Stimulated activated CD4-positive, alpha-beta T cell treated with anti-CD3 and anti-CD28 coated beads, TNF-alpha, amount 100 ng/mL, for 1 hour (primary cell): ENCODE data around the gene RTP3.
A peak's percentile ranks its signal among the peaks of the same experiment; 100 is the strongest.

ENCODE experiments used
- DNase-seq, 3 donors: peaks; one replicate each; pipeline ENCODE4 v3.0.0-alpha.2; 2020; ENCODE audit warnings: low read depth in 3 of 3, low spot score in 1 of 3

Gene RTP3

DNA sequence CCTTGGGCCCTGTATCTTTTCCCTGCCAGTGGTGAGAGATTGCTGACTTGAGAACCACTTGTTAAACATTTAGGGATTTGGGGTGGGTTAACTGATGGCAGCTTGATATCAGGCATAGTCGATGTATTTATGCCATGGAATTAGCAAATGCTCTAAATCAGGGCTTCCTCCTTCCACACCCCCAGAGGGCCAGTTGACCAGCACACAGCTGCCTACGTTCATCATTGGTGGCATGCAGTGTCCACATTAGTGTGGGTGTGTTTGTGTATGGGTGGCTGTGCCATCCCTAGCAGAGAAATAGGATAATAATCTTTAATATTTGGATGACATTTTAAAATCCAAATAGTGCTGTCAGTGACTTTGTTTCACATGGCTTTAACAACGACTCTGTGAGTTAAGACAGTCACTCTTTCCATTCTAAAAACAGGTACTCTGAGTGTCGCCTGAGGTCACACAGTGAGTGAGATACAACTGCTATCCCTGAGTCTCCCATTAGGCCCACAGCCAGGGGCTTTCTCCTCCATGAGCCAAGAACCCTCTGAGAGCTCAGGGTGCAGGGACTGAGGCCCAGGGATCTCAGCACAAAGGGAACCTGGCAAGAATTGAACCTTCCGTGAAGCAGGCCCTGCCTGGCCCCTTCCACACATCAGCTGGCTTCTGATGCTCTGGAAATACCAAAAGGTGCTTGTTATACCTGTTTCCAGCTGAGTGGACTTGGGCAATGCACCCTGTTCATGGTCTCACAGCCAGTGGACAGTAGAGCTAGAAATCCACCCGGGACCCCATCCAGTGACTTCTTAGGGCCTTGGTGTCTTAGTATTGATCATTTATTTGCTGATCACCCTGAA lies 28.8 kb upstream of the RTP3 start:
- DNase-seq, result no peak

- DNase-seq, result no peak
These were observed 28.0 kb upstream of the RTP3 start for GRCh38 chr3:46469680-46470357.

- DNase-seq, result no peak
These were observed 26.9 kb upstream of the RTP3 start for GRCh38 chr3:46470831-46471230.

GRCh38 chr3:46471371-46471914 lies 26.3 kb upstream of the RTP3 start:
- no peak for DNase-seq

DNA sequence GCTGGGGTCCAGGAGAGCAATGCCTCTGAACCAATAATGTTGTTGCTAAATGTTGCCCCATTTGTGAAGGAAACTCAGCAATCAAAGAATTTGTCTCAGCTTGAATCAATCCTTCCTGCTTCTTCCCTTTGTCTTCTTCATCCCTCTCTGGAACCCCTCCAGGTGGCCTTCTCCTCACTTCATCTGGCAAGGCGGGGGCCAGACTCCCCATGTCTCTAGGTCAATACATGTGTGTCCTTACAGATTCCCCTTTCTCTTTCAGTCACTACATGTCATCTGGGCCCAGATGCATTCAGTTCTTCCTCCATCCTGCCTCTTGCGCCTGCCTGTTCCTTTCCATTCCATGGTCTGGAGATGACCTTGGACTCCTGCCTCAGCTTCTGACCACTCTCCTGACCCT lies 25.0 kb upstream of the RTP3 start:
- no peak for DNase-seq

DNA sequence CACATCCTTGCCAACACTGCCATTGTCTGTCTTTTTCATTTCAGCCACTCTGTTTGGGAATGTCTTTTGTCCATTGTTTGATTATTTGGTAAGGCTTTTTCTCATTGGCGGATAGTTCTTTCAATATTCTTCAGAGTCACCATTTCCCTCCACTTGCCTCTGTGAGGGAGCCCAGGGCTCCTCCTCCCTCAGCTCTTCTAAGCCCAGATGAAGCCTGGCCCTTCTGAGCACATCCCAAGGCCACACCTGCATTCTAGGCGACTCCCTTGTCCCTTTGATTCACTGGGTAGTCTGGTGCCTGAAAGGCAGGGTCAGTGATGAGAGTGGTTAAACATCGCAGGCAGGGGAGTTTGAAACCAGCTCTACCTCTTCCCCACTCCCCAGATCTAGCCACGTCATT lies 20.6 kb upstream of the RTP3 start:
- DNase-seq, result no peak

DNA sequence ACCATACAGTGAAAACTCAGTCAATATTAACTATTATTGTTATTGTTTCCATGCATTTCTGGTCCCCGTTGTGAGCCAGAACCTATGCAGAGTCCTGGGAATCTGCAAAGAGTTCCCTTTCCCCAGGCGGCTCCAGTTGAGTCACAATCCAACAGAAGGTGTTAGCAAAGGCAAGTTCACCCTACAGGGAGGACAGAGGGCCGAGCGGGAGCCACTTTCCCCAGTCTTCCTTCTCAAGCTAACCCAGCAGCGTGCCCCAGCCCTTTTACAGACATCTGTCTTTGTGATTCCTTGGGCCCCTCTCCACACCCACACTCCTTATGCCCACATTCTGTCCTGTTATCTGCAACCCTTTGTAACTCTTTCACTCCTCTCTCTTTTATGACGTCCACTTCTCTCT lies 20.0 kb upstream of the RTP3 start:
- DNase-seq, result no peak

GRCh38 chr3:46478341-46478740 lies 19.4 kb upstream of the RTP3 start:
- no peak for DNase-seq

GRCh38 chr3:46479021-46479420 lies 18.8 kb upstream of the RTP3 start:
- no peak for DNase-seq

GRCh38 chr3:46479696-46480095 lies 18.1 kb upstream of the RTP3 start:
- DNase-seq, result no peak

DNA sequence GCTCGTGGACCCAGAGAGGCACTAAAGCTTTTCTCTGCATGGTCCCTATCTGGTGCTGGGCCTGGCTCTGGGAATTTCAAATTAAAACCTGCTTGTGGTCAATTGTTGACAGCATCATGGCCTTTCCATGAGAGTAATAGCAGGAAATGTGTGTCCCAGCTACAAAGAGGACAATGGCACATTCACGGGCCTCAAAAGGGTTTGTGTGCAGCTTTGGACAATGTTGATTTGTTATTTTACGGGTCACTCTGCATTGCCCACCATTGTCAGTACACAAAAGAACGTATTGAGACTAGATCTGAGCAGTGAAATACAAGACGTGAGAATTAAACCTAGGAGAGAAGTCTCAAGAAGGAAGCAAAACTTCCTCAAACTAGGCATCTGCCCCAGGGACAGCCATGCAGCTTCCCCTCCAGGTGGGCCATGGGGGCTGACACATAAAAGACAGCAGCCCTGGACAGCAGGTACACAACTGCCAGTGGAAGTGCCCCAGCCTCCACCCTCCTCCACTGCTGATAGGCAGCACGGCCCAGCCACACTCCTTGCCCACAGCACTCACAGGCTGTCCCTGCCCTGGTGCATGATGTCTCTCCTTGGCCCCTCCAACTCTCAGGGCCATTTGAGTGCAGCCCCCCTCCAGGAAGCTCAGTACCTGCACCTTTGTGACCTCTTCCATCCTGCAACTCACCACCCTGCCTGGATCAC lies 17.1 kb upstream of the RTP3 start:
- DNase-seq, result no peak

- no peak for DNase-seq
These were observed 16.1 kb upstream of the RTP3 start for GRCh38 chr3:46481636-46482035.

GRCh38 chr3:46482632-46483350 lies 15.0 kb upstream of the RTP3 start:
- DNase-seq, result no peak

- no peak for DNase-seq
These were observed 14.0 kb upstream of the RTP3 start for GRCh38 chr3:46483825-46484224.

GRCh38 chr3:46484388-46484787 lies 13.4 kb upstream of the RTP3 start:
- no peak for DNase-seq

GRCh38 chr3:46484911-46485778 lies 12.6 kb upstream of the RTP3 start:
- DNase-seq, result no peak

DNA sequence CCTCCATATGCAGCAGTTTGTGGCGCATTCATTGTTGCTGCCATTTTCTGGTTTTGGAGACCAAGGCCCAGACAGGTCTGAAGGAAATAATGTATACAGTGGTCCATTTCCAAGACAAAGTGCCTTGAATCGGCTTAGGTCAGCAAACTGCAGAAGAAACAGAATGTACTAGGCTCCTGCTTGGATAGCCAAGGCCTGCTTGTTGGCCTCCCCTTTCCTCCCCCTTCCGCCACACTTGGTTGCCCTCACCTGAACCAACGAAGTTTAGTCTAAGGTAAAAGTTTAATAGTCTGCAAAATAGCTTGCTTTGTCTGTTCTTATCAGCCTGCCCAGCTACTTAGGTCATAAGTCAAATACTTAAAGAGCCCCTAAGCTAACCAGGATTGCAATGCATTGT lies 12.0 kb upstream of the RTP3 start:
- DNase-seq, result no peak

DNA sequence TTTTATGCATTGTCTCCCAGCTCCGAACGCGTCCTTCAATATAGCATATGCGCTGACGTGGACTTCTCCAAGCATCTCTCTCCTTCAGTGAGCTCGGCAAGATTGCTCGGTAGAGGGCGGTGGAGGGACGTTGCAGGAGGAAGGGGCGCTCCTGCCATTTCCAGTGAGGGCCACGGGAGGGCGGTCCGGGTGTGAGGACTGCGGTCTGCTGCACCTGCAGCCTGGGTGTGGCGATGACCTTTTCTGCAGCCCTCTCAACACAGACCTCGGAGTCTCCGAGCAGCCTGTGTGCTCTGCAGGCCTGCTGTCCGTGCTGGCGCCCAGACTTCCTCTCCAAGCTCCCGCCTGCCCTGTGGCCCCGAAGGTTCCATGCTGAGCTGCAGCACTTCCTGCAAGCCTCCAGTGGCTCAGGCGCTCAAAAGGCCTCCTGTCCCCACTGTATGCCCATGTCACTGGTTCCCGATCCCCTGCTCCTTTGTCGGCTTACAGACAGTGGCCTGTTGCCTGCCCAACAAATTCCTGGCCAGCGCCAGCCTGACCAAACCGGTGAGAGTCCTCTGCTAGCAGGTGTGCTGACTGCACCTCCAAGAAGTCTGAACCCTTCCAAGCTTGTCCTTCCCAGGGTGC lies 8.9 kb upstream of the RTP3 start:
- peak; percentile 81 to 90 (median 87) for DNase-seq

- DNase-seq, result no peak
These were observed 8.4 kb upstream of the RTP3 start for GRCh38 chr3:46489381-46489780.

GRCh38 chr3:46489875-46490274 lies 7.9 kb upstream of the RTP3 start:
- DNase-seq, result no peak
